ENCODE measurements around the gene ABCB10.

ABCB10 gene

DNA sequence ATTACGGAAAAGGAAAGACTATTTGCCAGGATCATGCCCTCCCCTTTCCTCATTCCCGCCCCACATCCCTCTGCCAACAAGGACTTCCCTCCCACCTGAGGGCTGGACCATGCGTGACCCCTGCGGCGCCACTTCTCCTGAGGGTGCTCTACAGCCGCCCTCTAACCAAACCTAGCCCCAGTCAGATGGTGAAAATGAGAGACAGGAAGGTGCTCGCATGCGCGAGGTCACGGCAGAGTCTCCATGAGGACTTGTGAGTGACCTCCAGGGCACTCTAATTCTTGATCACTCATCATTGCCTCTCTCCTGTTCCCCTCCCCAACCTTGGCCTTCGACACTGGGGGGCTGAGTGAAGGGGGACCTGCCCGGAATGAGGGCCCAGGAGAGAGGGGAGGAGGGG is 35.3 kb upstream of the ABCB10 start:
- TF ChIP-seq CTCF (IDR thresholded peaks at IDR 0.05), result no peak
- Histone ChIP-seq H3K27ac (no peak overlapping the region), H3K4me3 (ENCODE audit: low read depth, low read length) (no peak overlapping the region), H3K9ac (no peak overlapping the region), H2AFZ (no peak overlapping the region), H3K36me3 (ENCODE audit: control insufficient read depth, insufficient read depth, low read length) (no peaks in the 10 kb centered on the region), H3K27me3 (ENCODE audit: control insufficient read depth, insufficient read depth, low read length) (no peaks in the 10 kb centered on the region), H3K4me1 (no peaks in the 10 kb centered on the region), H3K9me3 (ENCODE audit: control insufficient read depth, low read length) (no peaks in the 10 kb centered on the region), H3K4me2 (ENCODE audit: low read length) (no peak overlapping the region), H3K79me2 (no peaks in the 10 kb centered on the region)

- TF ChIP-seq CTCF (IDR thresholded peaks at IDR 0.05), result no peak
- no peak overlapping the region for H3K9ac ChIP-seq
- no peak overlapping the region for H3K27ac ChIP-seq
- no peaks in the 10 kb centered on the region for H3K4me1 ChIP-seq
- H3K9me3 ChIP-seq (ENCODE audit: control insufficient read depth, low read length), result no peaks in the 10 kb centered on the region
- no peaks in the 10 kb centered on the region for H3K27me3 ChIP-seq (ENCODE audit: control insufficient read depth, insufficient read depth, low read length)
- no peak overlapping the region for H3K4me3 ChIP-seq (ENCODE audit: low read depth, low read length)
- no peak overlapping the region for H2AFZ ChIP-seq
- H3K4me2 ChIP-seq (ENCODE audit: low read length), result no peak overlapping the region
- H3K36me3 ChIP-seq (ENCODE audit: control insufficient read depth, insufficient read depth, low read length), result no peaks in the 10 kb centered on the region
- H3K79me2 ChIP-seq, result no peaks in the 10 kb centered on the region
Measured at GRCh38 chr1:229590119-229590518, 31.6 kb upstream of the ABCB10 start.

DNA sequence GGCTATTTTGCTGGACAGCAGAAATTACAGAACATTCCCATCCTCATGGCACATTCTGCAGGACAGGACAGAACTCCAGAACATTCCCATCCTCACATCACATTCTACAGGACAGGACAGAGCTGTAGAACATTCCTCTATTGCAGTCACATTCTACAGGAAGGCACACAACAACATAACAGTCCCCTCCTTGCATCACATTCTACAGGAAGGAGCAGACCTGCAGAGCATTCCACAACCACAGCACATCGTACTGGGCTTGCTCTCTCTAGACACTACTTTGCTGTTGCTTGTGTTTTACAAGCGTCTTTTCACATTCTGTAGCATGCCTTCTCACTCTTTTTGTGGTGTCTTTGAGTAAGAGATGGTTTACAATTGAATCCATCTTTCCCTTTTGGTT is 26.8 kb upstream of the ABCB10 start:
- Histone ChIP-seq H3K4me3 (ENCODE audit: low read depth, low read length) (no peak overlapping the region), H3K27ac (no peak overlapping the region), H3K4me1 (no peaks in the 10 kb centered on the region), H2AFZ (no peak overlapping the region), H3K9me3 (ENCODE audit: control insufficient read depth, low read length) (no peaks in the 10 kb centered on the region), H3K9ac (no peak overlapping the region), H3K36me3 (ENCODE audit: control insufficient read depth, insufficient read depth, low read length) (no peaks in the 10 kb centered on the region), H3K4me2 (ENCODE audit: low read length) (no peak overlapping the region), H3K27me3 (ENCODE audit: control insufficient read depth, insufficient read depth, low read length) (no peaks in the 10 kb centered on the region), H3K79me2 (no peaks in the 10 kb centered on the region)
- no peak for TF ChIP-seq CTCF (IDR thresholded peaks at IDR 0.05)

DNA sequence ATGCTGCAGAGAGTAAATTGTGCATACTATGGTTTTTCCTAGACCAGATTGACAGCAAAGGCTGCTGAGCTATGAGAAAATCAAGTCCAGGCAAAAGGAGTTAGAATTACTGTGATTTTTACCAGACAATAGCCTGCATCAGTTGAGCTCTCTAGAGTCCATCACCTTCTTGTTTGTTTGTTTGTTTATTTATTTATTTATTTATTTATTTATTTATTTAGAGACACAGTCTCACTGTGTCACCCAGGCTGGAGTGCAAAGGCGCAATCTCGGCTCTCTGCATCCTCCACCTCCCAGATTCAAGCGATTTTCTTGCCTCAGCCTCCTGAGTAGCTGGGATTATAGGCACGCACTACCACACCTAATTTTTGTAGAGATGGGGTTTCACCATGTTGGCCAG is 24.2 kb upstream of the ABCB10 start:
- Histone ChIP-seq H3K4me3 (ENCODE audit: low read depth, low read length) (no peak overlapping the region), H3K79me2 (no peaks in the 10 kb centered on the region), H3K4me2 (ENCODE audit: low read length) (no peak overlapping the region), H3K4me1 (peaks cover 7% of the 10 kb centered on the region), H3K27ac (no peak overlapping the region), H3K9me3 (ENCODE audit: control insufficient read depth, low read length) (no peaks in the 10 kb centered on the region), H3K27me3 (ENCODE audit: control insufficient read depth, insufficient read depth, low read length) (no peaks in the 10 kb centered on the region), H2AFZ (no peak overlapping the region), H3K9ac (no peak overlapping the region), H3K36me3 (ENCODE audit: control insufficient read depth, insufficient read depth, low read length) (no peaks in the 10 kb centered on the region)
- no peak for TF ChIP-seq CTCF (IDR thresholded peaks at IDR 0.05)

- H3K27ac ChIP-seq, result no peak overlapping the region
- no peaks in the 10 kb centered on the region for H3K27me3 ChIP-seq (ENCODE audit: control insufficient read depth, insufficient read depth, low read length)
- H2AFZ ChIP-seq, result no peak overlapping the region
- no peaks in the 10 kb centered on the region for H3K79me2 ChIP-seq
- no peak overlapping the region for H3K9ac ChIP-seq
- TF ChIP-seq CTCF (IDR thresholded peaks at IDR 0.05), result no peak
- no peak overlapping the region for H3K4me2 ChIP-seq (ENCODE audit: low read length)
- no peaks in the 10 kb centered on the region for H3K36me3 ChIP-seq (ENCODE audit: control insufficient read depth, insufficient read depth, low read length)
- H3K4me3 ChIP-seq (ENCODE audit: low read depth, low read length), result no peak overlapping the region
- H3K9me3 ChIP-seq (ENCODE audit: control insufficient read depth, low read length), result no peaks in the 10 kb centered on the region
- H3K4me1 ChIP-seq, result peaks cover 7% of the 10 kb centered on the region
Measured at GRCh38 chr1:229582011-229582694, 23.6 kb upstream of the ABCB10 start.
